ENCODE data around the gene PAFAH2.

Gene PAFAH2

DNA sequence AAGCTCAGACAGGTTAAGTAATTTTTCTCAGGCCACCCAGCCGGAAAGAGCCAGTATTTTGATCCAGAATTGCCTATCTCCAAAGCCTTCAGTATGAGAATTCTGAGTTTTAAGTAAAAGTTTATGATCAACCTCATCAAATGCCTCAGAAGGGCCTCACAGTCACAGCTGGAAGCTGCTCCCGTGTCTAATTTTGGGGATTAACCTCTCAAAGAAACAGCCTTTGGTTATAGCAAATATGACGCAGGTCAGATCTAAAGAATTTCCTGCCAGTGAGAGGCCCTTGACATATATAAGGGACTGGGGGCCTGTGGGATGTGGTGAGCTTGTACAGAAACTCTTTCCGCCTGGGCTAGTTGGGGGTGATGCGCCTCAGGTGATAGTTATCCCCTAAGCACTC, 26.0 kb upstream of the PAFAH2 start:
- no peak overlapping the region for H3K27ac ChIP-seq
- TF ChIP-seq ZFX (IDR thresholded peaks at IDR 0.05; ENCODE audit: borderline replicate concordance): no peak
- TF ChIP-seq, protein P1, sequence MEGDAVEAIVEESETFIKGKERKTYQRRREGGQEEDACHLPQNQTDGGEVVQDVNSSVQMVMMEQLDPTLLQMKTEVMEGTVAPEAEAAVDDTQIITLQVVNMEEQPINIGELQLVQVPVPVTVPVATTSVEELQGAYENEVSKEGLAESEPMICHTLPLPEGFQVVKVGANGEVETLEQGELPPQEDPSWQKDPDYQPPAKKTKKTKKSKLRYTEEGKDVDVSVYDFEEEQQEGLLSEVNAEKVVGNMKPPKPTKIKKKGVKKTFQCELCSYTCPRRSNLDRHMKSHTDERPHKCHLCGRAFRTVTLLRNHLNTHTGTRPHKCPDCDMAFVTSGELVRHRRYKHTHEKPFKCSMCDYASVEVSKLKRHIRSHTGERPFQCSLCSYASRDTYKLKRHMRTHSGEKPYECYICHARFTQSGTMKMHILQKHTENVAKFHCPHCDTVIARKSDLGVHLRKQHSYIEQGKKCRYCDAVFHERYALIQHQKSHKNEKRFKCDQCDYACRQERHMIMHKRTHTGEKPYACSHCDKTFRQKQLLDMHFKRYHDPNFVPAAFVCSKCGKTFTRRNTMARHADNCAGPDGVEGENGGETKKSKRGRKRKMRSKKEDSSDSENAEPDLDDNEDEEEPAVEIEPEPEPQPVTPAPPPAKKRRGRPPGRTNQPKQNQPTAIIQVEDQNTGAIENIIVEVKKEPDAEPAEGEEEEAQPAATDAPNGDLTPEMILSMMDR (IDR thresholded peaks at IDR 0.05): no peak

DNA sequence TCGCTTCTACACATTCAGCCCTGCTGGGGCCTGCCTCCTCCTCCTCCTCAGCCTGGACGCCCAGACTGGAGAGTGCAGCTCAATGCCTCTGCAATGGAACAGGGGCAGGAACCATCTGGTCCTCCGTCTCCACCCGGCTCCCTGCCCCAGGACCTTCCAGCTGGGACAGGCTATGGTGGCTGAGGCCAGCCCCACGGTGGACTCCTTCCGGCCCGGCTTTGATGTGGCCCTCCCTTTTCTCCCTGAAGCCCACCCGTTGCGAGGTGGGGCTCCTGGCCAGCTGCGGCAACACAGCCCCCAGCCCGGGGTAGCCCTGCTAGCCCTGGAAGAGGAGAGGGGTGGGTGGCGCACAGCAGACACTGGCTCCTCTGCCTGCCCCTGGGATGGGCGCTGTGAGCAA, 25.1 kb upstream of the PAFAH2 start:
- TF ChIP-seq, protein P1 (IDR thresholded peaks at IDR 0.05): no peak
- no peak for TF ChIP-seq ZFX (IDR thresholded peaks at IDR 0.05; ENCODE audit: borderline replicate concordance)
- H3K27ac ChIP-seq: no peak overlapping the region

DNA sequence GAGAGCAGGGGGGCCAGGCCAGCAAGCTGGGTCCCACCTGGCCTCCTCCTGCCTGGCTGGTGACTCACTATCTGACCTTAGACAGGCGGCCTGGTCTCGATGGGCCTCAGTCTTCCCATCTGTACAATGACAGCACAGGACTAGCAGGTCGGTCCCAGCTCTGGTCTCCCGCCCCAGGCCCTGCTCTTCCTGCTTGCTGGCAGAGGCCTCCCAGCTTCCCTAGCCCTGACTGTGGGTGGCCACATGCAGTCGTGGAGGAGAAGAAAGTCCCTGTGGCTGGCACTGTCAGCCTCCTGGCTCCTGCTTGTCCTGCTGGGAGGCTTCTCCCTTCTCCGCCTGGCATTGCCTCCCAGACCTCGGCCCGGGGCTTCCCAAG, 24.5 kb upstream of the PAFAH2 start:
- no peak overlapping the region for H3K27ac ChIP-seq
- no peak for TF ChIP-seq ZFX (IDR thresholded peaks at IDR 0.05; ENCODE audit: borderline replicate concordance)
- TF ChIP-seq, protein P1 (IDR thresholded peaks at IDR 0.05): no peak

DNA sequence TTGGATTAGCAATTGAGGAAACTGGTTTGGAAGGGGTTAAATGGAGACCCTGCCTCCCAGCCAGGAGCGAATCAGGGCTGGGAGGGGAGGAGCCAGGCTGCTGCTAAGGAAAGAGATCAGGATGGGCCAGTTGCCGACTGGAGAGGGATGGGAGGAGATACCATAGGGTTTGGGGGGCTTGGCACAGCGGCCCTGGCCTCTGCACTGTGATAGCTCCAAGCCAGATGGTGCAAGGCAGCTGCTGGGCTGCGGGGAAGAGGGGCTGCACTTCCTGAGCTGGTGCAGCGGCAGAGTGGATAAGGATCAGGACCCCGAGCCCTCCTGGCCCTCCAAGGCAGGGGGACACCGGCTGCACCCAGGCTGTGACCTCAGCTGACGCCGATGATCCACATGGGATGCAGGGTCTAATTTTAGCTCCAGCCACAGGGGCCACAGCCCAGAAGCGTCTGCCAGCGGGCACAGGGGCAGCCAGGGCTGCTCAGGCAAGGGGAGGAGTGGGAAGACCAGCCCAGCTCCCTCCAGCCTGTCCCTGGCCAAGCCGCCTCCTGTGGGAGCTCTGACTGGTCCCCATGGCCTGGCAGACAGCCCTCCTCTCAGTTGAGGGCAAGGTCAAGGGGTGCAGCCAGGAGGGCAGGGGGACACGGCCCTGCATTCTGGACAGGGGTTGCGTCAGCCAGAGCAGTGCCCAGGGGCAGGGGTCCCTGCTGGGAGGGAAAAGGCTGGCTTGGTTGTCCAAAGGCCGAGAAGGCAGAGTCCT, 24.0 kb upstream of the PAFAH2 start, which contains the start of gene EXTL1:
Gene EXTL1, plus strand, starts transcription at position 129 of the 757 bp plus-strand sequence. CDS start 872 bp downstream, outside the sequence.
- no peak within 1 kb of the TSS for H3K27ac ChIP-seq
- TF ChIP-seq, protein P1 (IDR thresholded peaks at IDR 0.05): no peak
- TF ChIP-seq ZFX (IDR thresholded peaks at IDR 0.05; ENCODE audit: borderline replicate concordance): no peak

DNA sequence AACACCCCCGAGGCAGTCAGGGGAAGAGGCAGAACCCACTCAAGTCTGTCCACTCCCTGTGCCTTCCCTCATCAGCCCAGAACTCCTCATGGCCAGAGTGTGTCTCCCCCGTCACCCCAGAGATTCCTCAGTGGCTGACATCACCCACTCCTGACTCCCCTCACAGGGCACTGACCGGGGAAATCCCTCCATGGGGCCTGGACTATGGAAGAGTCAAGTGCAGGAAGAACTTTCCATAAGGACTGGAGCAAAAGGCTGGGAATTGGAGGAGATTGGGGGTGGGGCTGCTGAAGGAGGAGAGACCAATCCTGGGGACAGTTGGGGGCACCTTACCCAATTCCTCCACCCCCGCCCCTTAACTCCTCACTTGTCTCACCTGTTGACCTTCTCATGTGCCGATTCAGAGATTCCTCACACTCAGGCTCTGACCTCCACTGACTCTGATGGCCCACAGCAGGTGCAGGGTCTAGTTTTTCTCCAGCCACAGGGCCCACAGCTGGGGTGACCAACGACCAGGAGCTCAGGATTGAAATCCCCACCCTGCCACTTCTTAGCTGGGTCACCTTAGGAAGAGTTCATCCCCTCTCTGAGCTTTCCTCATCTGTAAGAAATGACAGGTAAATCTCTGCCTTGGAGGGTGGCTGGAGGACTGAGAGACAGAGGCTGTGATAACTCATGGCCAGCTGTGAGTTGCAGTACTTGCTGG, 23.2 kb upstream of the PAFAH2 start:
- no peak overlapping the region for H3K27ac ChIP-seq

DNA sequence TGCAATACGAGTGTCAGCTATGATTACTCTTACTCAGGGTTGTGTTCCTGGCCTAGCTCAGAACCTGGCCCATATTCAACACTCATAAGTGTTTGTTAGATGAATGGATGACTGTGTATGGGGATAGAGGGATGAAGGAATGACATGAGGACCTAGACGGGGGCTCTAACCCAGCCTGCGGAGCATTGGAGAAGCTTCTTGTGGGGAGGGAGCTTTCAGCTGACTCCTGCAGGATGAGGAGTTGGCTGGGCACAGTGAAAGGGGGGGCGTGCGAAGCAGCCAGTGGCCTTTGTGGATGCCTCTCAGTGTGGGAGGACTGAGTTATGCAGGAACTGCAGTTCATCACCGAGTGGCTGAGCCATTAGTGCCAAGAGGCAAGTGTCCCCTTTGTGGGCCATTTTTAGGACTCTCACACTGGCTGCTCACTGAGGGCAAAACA, 22.5 kb upstream of the PAFAH2 start:
- no peak overlapping the region for H3K27ac ChIP-seq
- TF ChIP-seq, protein P1 (IDR thresholded peaks at IDR 0.05): no peak
- TF ChIP-seq ZFX (IDR thresholded peaks at IDR 0.05; ENCODE audit: borderline replicate concordance): no peak

More for the DNA sequence above, 23.2 kb upstream of the PAFAH2 start:
- TF ChIP-seq, protein P1 (IDR thresholded peaks at IDR 0.05): no peak
- TF ChIP-seq ZFX (IDR thresholded peaks at IDR 0.05; ENCODE audit: borderline replicate concordance): no peak

Measured in 22Rv1 (cell line).